Liver (tissue), 9 donors: ENCODE data around the gene SH3D19. TPM values are rescaled to one million over a fixed set of nuclear protein-coding genes. Genes with fewer than 3 reads are reported as not detected.
"Not testable (repeated sequence)": the region's sequence is repeated elsewhere in the genome, so short reads cannot be mapped to it uniquely, and the experiment has no call there.

Experiments used
- DNase-seq: peaks from one replicate; pipeline ENCODE4 v3.0.0-alpha.2; 2017; ENCODE audit warnings: low spot score
- H3K27ac ChIP-seq, 2 donors: one replicate each; pipeline ENCODE4 v1.7.0; 2013; ENCODE audit warnings: inconsistent platforms in 2 of 2, low read length in 2 of 2, control low read depth in 1 of 2, low read depth in 1 of 2, mild to moderate bottlenecking in 1 of 2
- H3K27me3 ChIP-seq, 4 donors: one replicate each; pipeline versions ENCODE4 v1.6.1 to v1.7.0; 2013; ENCODE audit warnings: low read length in 3 of 4, inconsistent platforms in 1 of 4, mild to moderate bottlenecking in 1 of 4, moderate library complexity in 1 of 4; ENCODE audit not compliant: control insufficient read depth in 4 of 4, insufficient read depth in 4 of 4
- H3K36me3 ChIP-seq, 4 donors: one replicate each; pipeline versions ENCODE4 v1.6.1 to v1.7.0; 2013; ENCODE audit warnings: low read length in 3 of 4, mild to moderate bottlenecking in 3 of 4, low read depth in 1 of 4, moderate library complexity in 1 of 4; ENCODE audit not compliant: control insufficient read depth in 4 of 4, insufficient read depth in 3 of 4
- H3K4me1 ChIP-seq, 4 donors: one replicate each; pipeline versions ENCODE4 v1.6.1 to v1.7.0; 2013; ENCODE audit warnings: low read length in 3 of 4, mild to moderate bottlenecking in 3 of 4, moderate library complexity in 1 of 4; ENCODE audit not compliant: control insufficient read depth in 4 of 4, insufficient read depth in 4 of 4
- H3K4me3 ChIP-seq, 3 donors: one replicate each; pipeline versions ENCODE4 v1.6.1 to v1.7.0; 2013; ENCODE audit warnings: low read length in 3 of 3, control low read depth in 1 of 3, low read depth in 1 of 3, mild to moderate bottlenecking in 1 of 3
- H3K9ac ChIP-seq, 2 donors: one replicate each; pipeline ENCODE4 v1.7.0; 2013; ENCODE audit warnings: low read length in 2 of 2, mild to moderate bottlenecking in 2 of 2, moderate library complexity in 2 of 2, control low read depth in 1 of 2, low read depth in 1 of 2
- H3K9me3 ChIP-seq, 4 donors: one replicate each; pipeline versions ENCODE4 v1.6.1 to v1.7.0; 2013; ENCODE audit warnings: low read length in 3 of 4; ENCODE audit not compliant: control insufficient read depth in 4 of 4
- ATF3 ChIP-seq: IDR thresholded peaks from 2 replicates; pipeline ENCODE4 v1.6.1; 2016; ENCODE audit warnings: antibody characterized with exemption
- FOXA1 ChIP-seq: IDR thresholded peaks from 2 replicates; pipeline ENCODE4 v1.6.1; 2016; ENCODE audit warnings: antibody characterized with exemption
- FOXA2 ChIP-seq: IDR thresholded peaks from 2 replicates; pipeline ENCODE4 v1.6.1; 2016; ENCODE audit warnings: antibody characterized with exemption
- HNF4A ChIP-seq, 2 donors: conservative IDR thresholded peaks; 2 replicates each; pipeline ENCODE4 v1.6.1; 2016; ENCODE audit warnings: antibody characterized with exemption in 2 of 2, mild to moderate bottlenecking in 2 of 2
- HNF4G ChIP-seq: IDR thresholded peaks from 2 replicates; pipeline ENCODE4 v1.6.1; 2016; ENCODE audit warnings: antibody characterized with exemption
- JUND ChIP-seq, 2 donors: IDR thresholded peaks; 2 replicates each; pipeline ENCODE4 v1.6.1; 2016; ENCODE audit warnings: antibody characterized with exemption in 2 of 2
- MAX ChIP-seq: IDR thresholded peaks from 2 replicates; pipeline ENCODE4 v1.6.1; 2016; ENCODE audit warnings: antibody characterized with exemption
- RAD21 ChIP-seq, 2 donors: IDR thresholded peaks; 2 replicates each; pipeline ENCODE4 v1.6.1; 2016; ENCODE audit warnings: antibody characterized with exemption in 2 of 2, mild to moderate bottlenecking in 2 of 2
- REST ChIP-seq: IDR thresholded peaks from 2 replicates; pipeline ENCODE4 v1.6.1; 2016; ENCODE audit warnings: antibody characterized with exemption, mild to moderate bottlenecking
- RXRA ChIP-seq, 2 donors: IDR thresholded peaks; 2 replicates each; pipeline ENCODE4 v1.6.1; 2017 to 2018; ENCODE audit warnings: antibody characterized with exemption in 2 of 2, mild to moderate bottlenecking in 1 of 2
- SP1 ChIP-seq: IDR thresholded peaks from 2 replicates; pipeline ENCODE4 v1.6.1; 2018; ENCODE audit warnings: antibody characterized with exemption, mild to moderate bottlenecking
- TAF1 ChIP-seq: conservative IDR thresholded peaks from 2 replicates; pipeline ENCODE4 v1.6.1; 2016; ENCODE audit warnings: antibody characterized with exemption, mild to moderate bottlenecking
- YY1 ChIP-seq: IDR thresholded peaks from 2 replicates; pipeline ENCODE4 v1.6.1; 2016; ENCODE audit warnings: antibody characterized with exemption, mild to moderate bottlenecking
- ZBTB33 ChIP-seq: IDR thresholded peaks from 2 replicates; pipeline ENCODE4 v1.6.1; 2016; ENCODE audit warnings: antibody characterized with exemption
- WGBS: extraction: QIAGEN DNeasy Blood & Tissue Kit; methylation state at CpG from one replicate; pipeline ENCODE4 v1.1.7; 2013; 5-methylcytosine and 5-hydroxymethylcytosine counted together
- polyA plus RNA-seq, 2 donors: library from polyadenylated mRNA; stranded (reverse) in 1 of 2; unstranded in 1 of 2; fragments of 200-250 nt in 1 of 2; fragments of >200 nt in 1 of 2; fragmentation: Nextera tagmentation in 1 of 2; extraction: Ambion mirVana in 1 of 2; gene quantifications; one replicate each; pipeline versions ENCODE4 v1.2.1 to v1.2.3, GENCODE V29; 2013 to 2015
- total RNA-seq, 2 donors: library from RNA; depleted of rRNA; stranded (reverse); fragments of >200 nt; gene quantifications; one replicate each; pipeline ENCODE4 v1.2.3, GENCODE V29; 2014
- donor health status: healthy.
- donor health status: healthy.
- donor health status: healthy.
- donor health status: healthy.
- donor health status: healthy.

The SH3D19 gene
- total and polyA plus RNA-seq, 4 donors = 11.0 to 22.2 (median 17.1) TPM

- TF ChIP-seq ATF3 (no peak), REST (no peak), ZBTB33 (no peak), RXRA (IDR thresholded peaks at IDR 0.05) (no peak), FOXA1 (no peak), TAF1 (no peak), RAD21 (IDR thresholded peaks at IDR 0.05) (no peak), YY1 (no peak), HNF4G (no peak), HNF4A (conservative IDR thresholded peaks at IDR 0.05) (no peak), JUND (IDR thresholded peaks at IDR 0.05) (no peak), FOXA2 (no peak), MAX (no peak), SP1 (no peak)
- 51% methylated on average over 1 of the region's 1 CpG for WGBS
- Histone ChIP-seq H3K27me3 (no peaks in the 10 kb centered on the region), H3K4me1 (peaks cover 2 to 42% (median 22%) of the 10 kb centered on the region in 4 donors), H3K4me3 (peak overlapping the region; percentile 48 to 72 (median 62)), H3K27ac (peak overlapping the region; percentile 97), H3K9me3 (no peaks in the 10 kb centered on the region), H3K9ac (peak overlapping the region; percentile 54 to 72), H3K36me3 (no peaks in the 10 kb centered on the region)
- no peak for DNase-seq
Observed at GRCh38 chr4:151323667-151324066, 1.7 kb downstream of the SH3D19 start.

- H3K9ac ChIP-seq = no peak overlapping the region
- H3K36me3 ChIP-seq = no peaks in the 10 kb centered on the region
- no peak for DNase-seq
- no peaks in the 10 kb centered on the region for H3K9me3 ChIP-seq
- no peak overlapping the region for H3K27ac ChIP-seq
- TF ChIP-seq RXRA (IDR thresholded peaks at IDR 0.05) (no peak), HNF4G (no peak)
- H3K27me3 ChIP-seq = no peaks in the 10 kb centered on the region
- H3K4me1 ChIP-seq = peaks cover 3 to 43% (median 22%) of the 10 kb centered on the region in 4 donors
- H3K4me3 ChIP-seq = no peak overlapping the region
Observed at GRCh38 chr4:151322570-151322969, 2.8 kb downstream of the SH3D19 start.

- not testable (repeated sequence) for DNase-seq, H3K36me3 ChIP-seq, H3K4me3 ChIP-seq, H3K27me3 ChIP-seq, H3K9ac ChIP-seq, H3K27ac ChIP-seq, H3K9me3 ChIP-seq
- H3K4me1 ChIP-seq = peaks cover 4 to 48% (median 23%) of the 10 kb centered on the region in 4 donors
- WGBS = 70% methylated on average over 4 of the region's 4 CpGs
Observed at GRCh38 chr4:151322161-151322560, 3.2 kb downstream of the SH3D19 start.
